K562 (cell line): ENCODE results near the gene PRTFDC1. TPM values are rescaled to one million over a fixed set of nuclear protein-coding genes. Genes with fewer than 3 reads are reported as not detected.
A peak's percentile ranks its signal among the peaks of the same experiment; 100 is the strongest.

Source experiments
- ARID1B ChIP-seq: fragments of 450-650 bp; IDR thresholded peaks from 2 replicates; pipeline ENCODE4 v1.6.1; 2016; ENCODE audit warnings: antibody characterized with exemption, mild to moderate bottlenecking, inconsistent platforms
- CC2D1A ChIP-seq: fragments of 450-650 bp; IDR thresholded peaks from 2 replicates; pipeline ENCODE4 v1.6.1; 2017; ENCODE audit warnings: mild to moderate bottlenecking
- CHD1 ChIP-seq: fragments of 200-600 bp; sonication (generic); IDR thresholded peaks from one replicate; pipeline ENCODE4 v1.6.1; 2012; ENCODE audit warnings: mild to moderate bottlenecking, moderate library complexity, low read length, inconsistent platforms
- CREBBP ChIP-seq: IDR thresholded peaks from one replicate; pipeline ENCODE4 v1.6.1; 2012; ENCODE audit warnings: low read depth, mild to moderate bottlenecking, control low read depth, inconsistent platforms, low read length
- FOXJ3 ChIP-seq: sonication (generic); formaldehyde crosslinking; IDR thresholded peaks from 2 replicates; pipeline ENCODE4 v1.4.0; 2020; ENCODE audit warnings: mild to moderate bottlenecking, missing genetic modification reagents
- GABPB2 ChIP-seq: fragments of 250-450 bp; sonication (Bioruptor Pico); conservative IDR thresholded peaks from 2 replicates; pipeline ENCODE4 v1.5.1; 2021; ENCODE audit warnings: mild to moderate bottlenecking
- LARP7 ChIP-seq: fragments of 450-650 bp; IDR thresholded peaks from 2 replicates; pipeline ENCODE4 v1.6.1; 2016
- RAD21 ChIP-seq, 2 experiments: fragments of 250-450 bp in 1 of 2; fragments of 450-650 bp in 1 of 2; sonication (Bioruptor Pico) in 1 of 2; formaldehyde crosslinking in 1 of 2; IDR thresholded peaks in 1 of 2; conservative IDR thresholded peaks in 1 of 2; 2 replicates each; pipeline versions ENCODE4 v1.4.0 to v1.8.0; 2020 to 2022; ENCODE audit warnings: mild to moderate bottlenecking in 2 of 2, moderate library complexity in 1 of 2
- SMARCC2 ChIP-seq: fragments of 450-650 bp; IDR thresholded peaks from 2 replicates; pipeline ENCODE4 v1.6.1; 2017; ENCODE audit warnings: antibody characterized with exemption, moderate library complexity, mild to moderate bottlenecking, low read depth
- SREBF1 ChIP-seq: fragments of 150-350 bp; IDR thresholded peaks from 2 replicates; pipeline ENCODE4 v1.6.1; 2014; ENCODE audit warnings: antibody characterized with exemption, low read depth, low read length, borderline replicate concordance
- TAF9B ChIP-seq: fragments of 450-650 bp; IDR thresholded peaks from 2 replicates; pipeline ENCODE4 v1.6.1; 2018; ENCODE audit warnings: mild to moderate bottlenecking; ENCODE audit not compliant: partially characterized antibody
- TRIM24 ChIP-seq, 2 experiments: fragments of 450-650 bp; IDR thresholded peaks; 2 replicates each; pipeline ENCODE4 v1.6.1; 2016
- U2AF1 ChIP-seq: fragments of 200-400 bp; formaldehyde crosslinking; optimal IDR thresholded peaks from 2 replicates; pipeline ENCODE3; 2017; ENCODE audit warnings: mild to moderate bottlenecking, low read depth, low read length, moderate library complexity
- ZNF224 ChIP-seq: sonication (generic); formaldehyde crosslinking; IDR thresholded peaks from 2 replicates; pipeline ENCODE4 v1.8.0; 2022; ENCODE audit warnings: mild to moderate bottlenecking, missing genetic modification reagents
- ZNF253 ChIP-seq: fragments of 250-450 bp; sonication (Bioruptor Pico); conservative IDR thresholded peaks from 2 replicates; pipeline ENCODE4 v1.6.1; 2021; ENCODE audit warnings: mild to moderate bottlenecking
- polyA plus RNA-seq, 8 experiments: library from polyadenylated mRNA; depleted of rRNA in 4 of 8; stranded (reverse) in 5 of 8; unstranded in 3 of 8; fragments of >200 nt; fragmentation: Nextera tagmentation in 2 of 8; fragmentation: Illumina TruSeq in 1 of 8; extraction: Ambion mirVana in 2 of 8; extraction: Trizol in 1 of 8; gene quantifications; 2 replicates each; pipeline versions ENCODE4 v1.2.1 to v1.2.3, GENCODE V29; 2011 to 2014; ENCODE audit warnings: inconsistent platforms in 1 of 8, missing spikeins in 1 of 8
- total RNA-seq, 7 experiments: library from RNA; depleted of rRNA in 6 of 7; stranded (reverse); fragments of >200 nt in 6 of 7; fragmentation: Illumina TruSeq in 2 of 7; extraction: Trizol in 2 of 7; gene quantifications; 2 replicates each; pipeline versions ENCODE4 v1.2.1 to v1.2.3, GENCODE V29; 2011 to 2021; ENCODE audit warnings: low replicate concordance in 1 of 7
- TF ChIP-seq, protein P1 (sequence below): fragments of 250-450 bp; sonication (Bioruptor Pico); IDR thresholded peaks from 2 replicates; pipeline ENCODE4 v1.8.0; 2022; ENCODE audit warnings: moderate library complexity, mild to moderate bottlenecking, inconsistent platforms
- TF ChIP-seq, protein P2 (sequence below): IDR thresholded peaks from 2 replicates; pipeline ENCODE4 v1.6.1; 2012; ENCODE audit warnings: low read depth, low read length, improper control_type of control experiment, borderline replicate concordance
- TF ChIP-seq, protein P3 (sequence below): sonication (generic); formaldehyde crosslinking; IDR thresholded peaks from 2 replicates; pipeline ENCODE4 v1.8.1; 2023; ENCODE audit warnings: mild to moderate bottlenecking, missing genetic modification reagents, moderate library complexity
- TF ChIP-seq, protein P4 (sequence below): fragments of 450-650 bp; formaldehyde crosslinking; IDR thresholded peaks from 2 replicates; pipeline ENCODE4 v1.4.0; 2022; ENCODE audit warnings: mild to moderate bottlenecking, moderate library complexity
- TF ChIP-seq, protein P5 (sequence below): fragments of 250-450 bp; sonication (Bioruptor Pico); IDR thresholded peaks from 2 replicates; pipeline ENCODE4 v1.5.0; 2021

The PRTFDC1 gene
- total and polyA plus RNA-seq, 9 of the 15 experiments (the other 6 are each of a cell fraction or from before 2014, with no cell fraction given): 7.0 to 27.6 (median 10.0) TPM

DNA sequence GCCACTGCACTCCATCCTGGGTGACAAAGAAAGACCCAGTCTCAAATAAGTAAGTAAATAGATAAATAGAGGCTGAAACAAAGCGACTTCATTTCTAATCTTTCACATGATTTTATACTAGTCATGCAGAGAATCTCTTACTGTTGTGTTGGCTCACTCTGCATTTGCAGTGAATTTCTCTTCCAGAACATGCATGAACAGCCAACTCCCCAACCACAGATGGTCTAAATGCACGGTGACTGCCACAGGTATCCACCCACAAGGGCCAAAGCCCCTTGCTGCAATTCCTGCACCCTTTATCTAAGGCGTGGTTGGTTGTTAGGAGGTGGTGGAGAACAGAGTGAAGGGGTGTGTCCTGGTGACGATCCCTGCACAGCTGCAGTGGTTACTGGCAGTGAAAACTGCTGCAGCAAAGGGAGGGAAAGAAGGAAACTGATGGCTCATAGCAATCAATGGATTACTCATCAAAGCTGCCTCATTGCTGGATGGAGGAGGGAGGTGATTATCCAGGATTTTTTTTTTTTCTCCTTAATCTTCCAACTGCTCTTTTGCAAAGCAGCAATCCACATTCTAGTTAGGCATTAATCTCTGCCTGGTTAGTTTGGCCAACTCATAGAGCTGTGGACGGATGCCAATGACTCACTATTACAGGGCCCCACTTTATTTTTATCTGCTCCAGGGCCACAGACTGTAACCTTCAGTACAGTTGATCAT lies 50.6 kb downstream of the PRTFDC1 start (continued):
- TF ChIP-seq, protein P1, sequence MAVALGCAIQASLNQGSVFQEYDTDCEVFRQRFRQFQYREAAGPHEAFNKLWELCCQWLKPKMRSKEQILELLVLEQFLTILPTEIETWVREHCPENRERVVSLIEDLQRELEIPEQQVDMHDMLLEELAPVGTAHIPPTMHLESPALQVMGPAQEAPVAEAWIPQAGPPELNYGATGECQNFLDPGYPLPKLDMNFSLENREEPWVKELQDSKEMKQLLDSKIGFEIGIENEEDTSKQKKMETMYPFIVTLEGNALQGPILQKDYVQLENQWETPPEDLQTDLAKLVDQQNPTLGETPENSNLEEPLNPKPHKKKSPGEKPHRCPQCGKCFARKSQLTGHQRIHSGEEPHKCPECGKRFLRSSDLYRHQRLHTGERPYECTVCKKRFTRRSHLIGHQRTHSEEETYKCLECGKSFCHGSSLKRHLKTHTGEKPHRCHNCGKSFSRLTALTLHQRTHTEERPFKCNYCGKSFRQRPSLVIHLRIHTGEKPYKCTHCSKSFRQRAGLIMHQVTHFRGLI (CRISPR knock-in tag): no peak
- peak; percentile 83 for TF ChIP-seq SMARCC2
- TF ChIP-seq TAF9B: peak; percentile 69
- no peak for TF ChIP-seq GABPB2
- TF ChIP-seq, protein P2, sequence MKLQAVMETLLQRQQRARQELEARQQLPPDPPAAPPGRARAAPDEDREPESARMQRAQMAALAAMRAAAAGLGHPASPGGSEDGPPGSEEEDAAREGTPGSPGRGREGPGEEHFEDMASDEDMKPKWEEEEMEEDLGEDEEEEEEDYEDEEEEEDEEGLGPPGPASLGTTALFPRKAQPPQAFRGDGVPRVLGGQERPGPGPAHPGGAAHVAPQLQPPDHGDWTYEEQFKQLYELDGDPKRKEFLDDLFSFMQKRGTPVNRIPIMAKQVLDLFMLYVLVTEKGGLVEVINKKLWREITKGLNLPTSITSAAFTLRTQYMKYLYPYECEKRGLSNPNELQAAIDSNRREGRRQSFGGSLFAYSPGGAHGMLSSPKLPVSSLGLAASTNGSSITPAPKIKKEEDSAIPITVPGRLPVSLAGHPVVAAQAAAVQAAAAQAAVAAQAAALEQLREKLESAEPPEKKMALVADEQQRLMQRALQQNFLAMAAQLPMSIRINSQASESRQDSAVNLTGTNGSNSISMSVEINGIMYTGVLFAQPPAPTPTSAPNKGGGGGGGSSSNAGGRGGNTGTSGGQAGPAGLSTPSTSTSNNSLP: peak; percentile 81; the same call in 1 of the 2 replicates
- TF ChIP-seq TRIM24 (IDR thresholded peaks at IDR 0.05): peak; percentile 57 to 64; a peak in 2 of 4 replicates
- no peak for TF ChIP-seq CHD1
- TF ChIP-seq LARP7: no peak
- TF ChIP-seq ZNF253: no peak
- peak; percentile 67; the same call in 1 of the 2 replicates for TF ChIP-seq CC2D1A
- no peak for TF ChIP-seq SREBF1
- no peak for TF ChIP-seq U2AF1
- TF ChIP-seq ZNF224 (CRISPR knock-in tag): no peak
- TF ChIP-seq, protein P3, sequence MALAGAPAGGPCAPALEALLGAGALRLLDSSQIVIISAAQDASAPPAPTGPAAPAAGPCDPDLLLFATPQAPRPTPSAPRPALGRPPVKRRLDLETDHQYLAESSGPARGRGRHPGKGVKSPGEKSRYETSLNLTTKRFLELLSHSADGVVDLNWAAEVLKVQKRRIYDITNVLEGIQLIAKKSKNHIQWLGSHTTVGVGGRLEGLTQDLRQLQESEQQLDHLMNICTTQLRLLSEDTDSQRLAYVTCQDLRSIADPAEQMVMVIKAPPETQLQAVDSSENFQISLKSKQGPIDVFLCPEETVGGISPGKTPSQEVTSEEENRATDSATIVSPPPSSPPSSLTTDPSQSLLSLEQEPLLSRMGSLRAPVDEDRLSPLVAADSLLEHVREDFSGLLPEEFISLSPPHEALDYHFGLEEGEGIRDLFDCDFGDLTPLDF (CRISPR knock-in tag): no peak
- 0 out of 4 replicates have a peak, but pooled peaks of 1 of the 2 experiments have one; percentile 1 for TF ChIP-seq RAD21 (CRISPR knock-in tag; conservative IDR thresholded peaks at IDR 0.05 in 1 of 2, IDR thresholded peaks at IDR 0.05 in 1 of 2)
- TF ChIP-seq, protein P4, sequence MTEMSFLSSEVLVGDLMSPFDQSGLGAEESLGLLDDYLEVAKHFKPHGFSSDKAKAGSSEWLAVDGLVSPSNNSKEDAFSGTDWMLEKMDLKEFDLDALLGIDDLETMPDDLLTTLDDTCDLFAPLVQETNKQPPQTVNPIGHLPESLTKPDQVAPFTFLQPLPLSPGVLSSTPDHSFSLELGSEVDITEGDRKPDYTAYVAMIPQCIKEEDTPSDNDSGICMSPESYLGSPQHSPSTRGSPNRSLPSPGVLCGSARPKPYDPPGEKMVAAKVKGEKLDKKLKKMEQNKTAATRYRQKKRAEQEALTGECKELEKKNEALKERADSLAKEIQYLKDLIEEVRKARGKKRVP (CRISPR knock-in tag): no peak
- TF ChIP-seq, protein P5, sequence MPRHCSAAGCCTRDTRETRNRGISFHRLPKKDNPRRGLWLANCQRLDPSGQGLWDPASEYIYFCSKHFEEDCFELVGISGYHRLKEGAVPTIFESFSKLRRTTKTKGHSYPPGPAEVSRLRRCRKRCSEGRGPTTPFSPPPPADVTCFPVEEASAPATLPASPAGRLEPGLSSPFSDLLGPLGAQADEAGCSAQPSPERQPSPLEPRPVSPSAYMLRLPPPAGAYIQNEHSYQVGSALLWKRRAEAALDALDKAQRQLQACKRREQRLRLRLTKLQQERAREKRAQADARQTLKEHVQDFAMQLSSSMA: no peak
- TF ChIP-seq ARID1B: peak; percentile 86
- no peak for TF ChIP-seq FOXJ3 (CRISPR knock-in tag)
- no peak for TF ChIP-seq CREBBP
